PC-9 (cell line): ENCODE data around the gene IGSF21. TPM values are rescaled to one million over a fixed set of nuclear protein-coding genes. Genes with fewer than 3 reads are reported as not detected.

Experiments used
- BruUV-seq: library from RNA; stranded (reverse); fragments of 400-500 nt; replicated peaks from 2 replicates; lab custom pipeline; 2021; lab: Mats Ljungman, UMichigan
- CTCF ChIA-PET: fragments of 300-600 bp; sonication (Branson Sonifier 250); formaldehyde crosslinking; loops from one replicate; lab custom pipeline; 2022; ENCODE audit warnings: antibody characterized with exemption; lab: Charles Lee
- POLR2A ChIA-PET: fragments of 300-600 bp; sonication (Branson Sonifier 250); formaldehyde crosslinking; loops from one replicate; lab custom pipeline; 2022; ENCODE audit warnings: antibody characterized with exemption; ENCODE audit not compliant: unreplicated experiment; lab: Charles Lee
- DNase-seq, 2 experiments: peaks; one replicate each; pipeline versions ENCODE4 v3.0.0 to v3.0.0-alpha.2; 2015 to 2022; ENCODE audit warnings: mixed read lengths in 1 of 2
- H2AFZ ChIP-seq: fragments of 200-600 bp; sonication (generic); 2 replicates; pipeline ENCODE4 v1.8.1; 2017; ENCODE audit warnings: antibody characterized with exemption
- H3F3A ChIP-seq: fragments of 200-600 bp; sonication (generic); 2 replicates; pipeline ENCODE4 v1.8.1; 2017; ENCODE audit warnings: antibody characterized with exemption, mild to moderate bottlenecking, low read depth; ENCODE audit not compliant: insufficient read depth
- H3K27ac ChIP-seq: fragments of 200-600 bp; sonication (generic); 2 replicates; pipeline ENCODE4 v1.6.1; 2016; ENCODE audit warnings: mixed run types
- H3K27me3 ChIP-seq: fragments of 200-600 bp; sonication (generic); 2 replicates; pipeline ENCODE4 v1.6.1; 2016; ENCODE audit warnings: low read depth, mixed run types; ENCODE audit not compliant: insufficient read depth
- H3K36me3 ChIP-seq: fragments of 200-600 bp; sonication (generic); 2 replicates; pipeline ENCODE4 v1.6.1; 2016; ENCODE audit warnings: low read depth, mixed run types
- H3K4me1 ChIP-seq: fragments of 200-600 bp; sonication (generic); replicated peaks from 2 replicates; pipeline ENCODE4 v1.6.1; 2016; ENCODE audit warnings: mixed run types; ENCODE audit not compliant: insufficient read depth
- H3K4me2 ChIP-seq: fragments of 200-600 bp; sonication (generic); 2 replicates; pipeline ENCODE4 v1.6.1; 2017; ENCODE audit warnings: mixed run types
- H3K4me3 ChIP-seq: fragments of 200-600 bp; sonication (generic); 2 replicates; pipeline ENCODE4 v1.6.1; 2016; ENCODE audit warnings: mixed run types
- H3K79me2 ChIP-seq: fragments of 200-600 bp; sonication (generic); 2 replicates; pipeline ENCODE4 v1.6.1; 2017; ENCODE audit warnings: low read depth, mixed run types
- H3K9me2 ChIP-seq: fragments of 200-600 bp; sonication (generic); 2 replicates; pipeline ENCODE4 v1.8.1; 2017; ENCODE audit warnings: mild to moderate bottlenecking; ENCODE audit not compliant: insufficient read depth
- H3K9me3 ChIP-seq: fragments of 200-600 bp; sonication (generic); 2 replicates; pipeline ENCODE4 v1.8.1; 2016; ENCODE audit warnings: low read depth; ENCODE audit not compliant: insufficient read depth
- H4K20me1 ChIP-seq: fragments of 200-600 bp; sonication (generic); 2 replicates; pipeline ENCODE4 v1.8.1; 2017; ENCODE audit not compliant: insufficient read depth
- CTCF ChIP-seq: fragments of 200-600 bp; sonication (generic); conservative IDR thresholded peaks from 2 replicates; pipeline ENCODE4 v1.6.1; 2017; ENCODE audit warnings: mixed run types, antibody characterized with exemption, mild to moderate bottlenecking, moderate library complexity
- EZH2 ChIP-seq: fragments of 200-600 bp; sonication (generic); IDR thresholded peaks from 2 replicates; pipeline ENCODE4 v1.8.0; 2017; ENCODE audit warnings: antibody characterized with exemption, low read depth
- intact Hi-C: fragments of 100-400 bp; cut with micrococcal nuclease; formaldehyde crosslinking; loops from one replicate; pipeline ENCODE4 v1.10.0; 2022; ENCODE audit not compliant: unreplicated experiment
- total RNA-seq: library from RNA; stranded (reverse); gene quantifications from 2 replicates; pipeline ENCODE4 v1.2.3, GENCODE V29; 2021

The IGSF21 gene
- total RNA-seq, 1 experiment from 2014 or later: not detected

- no TSS peak for BruUV-seq
- Histone ChIP-seq H3K4me2 (no peak overlapping the region), H3K27ac (no peak overlapping the region), H2AFZ (no peak overlapping the region), H3K36me3 (no peaks in the 10 kb centered on the region), H3K4me1 (no peaks in the 10 kb centered on the region), H3K9me2 (no peaks in the 10 kb centered on the region), H3K79me2 (no peaks in the 10 kb centered on the region), H4K20me1 (no peaks in the 10 kb centered on the region), H3K4me3 (no peak overlapping the region), H3K9me3 (no peaks in the 10 kb centered on the region), H3F3A (no peaks in the 10 kb centered on the region), H3K27me3 (peaks cover 57% of the 10 kb centered on the region)
- DNase-seq: no peak
- POLR2A ChIA-PET: no interaction called here
- CTCF ChIA-PET: no interaction called here
- TF ChIP-seq EZH2 (no peak), CTCF (no peak)
- intact Hi-C loops: no loop called here
Measured at GRCh38 chr1:18314399-18314798, 206.8 kb downstream of the IGSF21 start.

GRCh38 chr1:18315449-18315848, 207.9 kb downstream of the IGSF21 start:
- no peaks in the 10 kb centered on the region for H4K20me1 ChIP-seq
- no peak overlapping the region for H2AFZ ChIP-seq
- H3K27ac ChIP-seq: no peak overlapping the region
- no peak overlapping the region for H3K4me2 ChIP-seq
- peaks cover 48% of the 10 kb centered on the region for H3K27me3 ChIP-seq
- no peak for DNase-seq
- H3F3A ChIP-seq: no peaks in the 10 kb centered on the region
- no TSS peak for BruUV-seq
- intact Hi-C loops: no loop called here
- no peaks in the 10 kb centered on the region for H3K79me2 ChIP-seq
- POLR2A ChIA-PET: interaction anchor here (0.5 kb wide), 1 partner anchor 16 kb away, joined by 3 read pairs; no protein-coding TSS in a partner anchor
- no peaks in the 10 kb centered on the region for H3K4me1 ChIP-seq
- H3K9me2 ChIP-seq: no peaks in the 10 kb centered on the region
- no peaks in the 10 kb centered on the region for H3K36me3 ChIP-seq
- H3K9me3 ChIP-seq: no peaks in the 10 kb centered on the region
- CTCF ChIA-PET: no interaction called here
- no peak for TF ChIP-seq EZH2
- no peak for TF ChIP-seq CTCF
- no peak overlapping the region for H3K4me3 ChIP-seq

GRCh38 chr1:18316764-18317163, 209.2 kb downstream of the IGSF21 start:
- BruUV-seq: no TSS peak
- no peaks in the 10 kb centered on the region for H3K9me3 ChIP-seq
- no peaks in the 10 kb centered on the region for H3K36me3 ChIP-seq
- POLR2A ChIA-PET: no interaction called here
- H3F3A ChIP-seq: no peaks in the 10 kb centered on the region
- CTCF ChIA-PET: no interaction called here
- H3K9me2 ChIP-seq: no peaks in the 10 kb centered on the region
- H4K20me1 ChIP-seq: no peaks in the 10 kb centered on the region
- H3K27me3 ChIP-seq: peaks cover 50% of the 10 kb centered on the region
- H3K4me3 ChIP-seq: no peak overlapping the region
- no peak overlapping the region for H3K27ac ChIP-seq
- H3K4me2 ChIP-seq: no peak overlapping the region
- no peaks in the 10 kb centered on the region for H3K79me2 ChIP-seq
- TF ChIP-seq EZH2 (no peak), CTCF (no peak)
- H3K4me1 ChIP-seq: no peaks in the 10 kb centered on the region
- intact Hi-C loops: no loop called here
- DNase-seq: no peak
- H2AFZ ChIP-seq: no peak overlapping the region
